ENCODE results near the gene ALG6.
A peak's percentile ranks its signal among the peaks of the same experiment; 100 is the strongest.
"Not testable (repeated sequence)": the region's sequence is repeated elsewhere in the genome, so short reads cannot be mapped to it uniquely, and the experiment has no call there.

ALG6 gene

DNA sequence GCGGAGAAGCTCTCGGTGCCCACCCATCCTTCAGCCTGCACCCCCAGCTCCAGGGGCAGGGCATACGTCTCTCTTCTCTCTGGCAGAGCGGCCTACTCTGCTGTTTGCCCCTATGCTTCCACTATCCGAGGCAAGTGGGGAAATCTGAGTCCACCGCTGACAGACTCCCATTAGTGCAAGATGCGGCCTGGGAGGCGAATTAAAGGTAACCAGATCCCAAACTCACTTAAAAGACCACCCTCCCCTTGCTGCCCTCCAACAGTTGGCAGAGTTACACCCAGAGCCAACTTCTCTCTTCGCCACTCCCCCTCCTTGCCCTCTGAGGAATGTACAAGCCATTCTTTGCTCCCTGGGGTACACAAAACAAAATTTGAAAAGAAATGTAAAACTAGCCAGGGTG lies 38.6 kb upstream of the ALG6 start:
- DNase-seq (ENCODE audit: low read depth), result no peak

DNA sequence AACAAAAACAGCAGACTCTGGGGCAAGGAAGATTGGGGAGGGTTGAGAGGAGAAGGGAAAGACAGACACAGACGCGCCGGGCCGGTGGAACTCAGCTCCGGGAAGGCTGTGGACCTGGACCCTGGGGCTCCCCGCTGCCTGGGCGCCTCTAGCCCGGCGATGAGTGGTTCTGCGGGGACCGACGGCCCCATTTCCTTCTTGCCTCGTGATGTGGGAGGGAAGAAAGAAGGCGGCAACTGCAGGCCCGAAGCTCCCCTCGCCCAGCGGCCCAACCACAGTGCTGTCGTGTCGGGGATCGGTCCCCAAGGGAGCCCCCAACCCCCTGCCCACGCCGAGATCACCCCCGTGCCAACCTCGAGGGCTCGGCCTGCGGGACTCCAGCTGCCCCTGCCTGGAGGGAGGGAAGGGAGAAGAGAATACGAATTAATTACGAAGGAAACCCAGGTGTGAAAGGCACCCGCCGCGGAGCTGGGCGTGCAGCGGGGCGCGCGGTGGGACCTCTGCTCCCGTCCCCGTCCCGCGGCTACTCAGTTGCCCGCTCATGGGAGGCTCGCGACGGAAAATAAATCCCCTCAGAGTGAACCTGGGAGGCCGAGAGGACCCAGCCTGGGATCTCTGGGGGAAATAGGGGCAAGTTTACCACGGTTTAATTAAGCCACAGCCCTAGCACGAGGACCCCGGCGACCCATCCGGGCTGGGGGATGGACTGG lies 37.7 kb upstream of the ALG6 start:
- no peak for DNase-seq (ENCODE audit: low read depth)

DNA sequence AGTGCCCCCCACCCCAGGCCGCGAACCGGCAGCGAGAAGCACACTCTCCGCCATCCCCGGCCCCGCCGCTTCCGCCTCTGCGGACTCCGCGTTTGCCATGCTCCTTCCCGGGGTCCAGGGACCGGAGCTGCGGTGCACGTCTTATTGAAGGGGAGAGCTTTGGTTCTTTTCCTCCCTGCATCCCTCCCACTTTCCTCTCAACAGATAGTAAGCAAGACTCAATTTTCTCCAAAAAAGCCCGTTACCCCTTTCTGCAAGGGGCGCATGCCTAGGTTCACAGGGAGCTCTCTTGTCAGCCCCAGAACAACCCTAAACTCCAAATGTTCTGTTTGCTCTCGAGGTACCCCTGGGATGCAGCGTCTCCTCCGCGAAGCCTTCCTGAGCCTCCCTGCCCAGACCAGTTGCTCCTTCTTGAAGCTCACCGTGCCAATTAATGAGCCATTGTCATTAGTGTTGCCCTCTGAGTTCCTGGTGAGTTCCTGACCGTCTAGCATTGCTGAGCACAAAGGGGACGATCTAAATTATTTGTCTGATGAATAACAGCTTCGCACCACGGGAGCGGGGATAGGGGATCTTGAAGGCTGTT lies 37.0 kb upstream of the ALG6 start:
- DNase-seq (ENCODE audit: low read depth), result no peak

DNA sequence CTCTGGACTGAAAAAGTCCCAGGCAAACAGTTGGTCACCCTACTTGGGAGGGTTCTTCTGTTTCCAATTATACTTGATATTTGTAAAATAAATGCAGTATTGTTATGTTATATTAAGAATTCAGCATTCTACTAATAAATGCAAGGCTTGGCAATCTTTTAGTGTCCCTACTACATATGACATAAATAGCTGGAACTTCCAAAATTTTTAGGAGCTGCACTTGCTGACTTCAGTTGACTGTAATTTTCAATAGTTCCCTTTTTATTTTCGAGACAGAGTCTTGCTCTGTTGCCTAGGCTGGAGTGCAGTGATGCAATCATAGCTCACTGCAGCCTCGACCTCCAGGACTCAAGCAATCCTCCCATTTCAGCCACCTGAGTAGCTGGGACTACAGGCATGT lies 25.0 kb upstream of the ALG6 start:
- DNase-seq (ENCODE audit: low read depth), result no peak

DNA sequence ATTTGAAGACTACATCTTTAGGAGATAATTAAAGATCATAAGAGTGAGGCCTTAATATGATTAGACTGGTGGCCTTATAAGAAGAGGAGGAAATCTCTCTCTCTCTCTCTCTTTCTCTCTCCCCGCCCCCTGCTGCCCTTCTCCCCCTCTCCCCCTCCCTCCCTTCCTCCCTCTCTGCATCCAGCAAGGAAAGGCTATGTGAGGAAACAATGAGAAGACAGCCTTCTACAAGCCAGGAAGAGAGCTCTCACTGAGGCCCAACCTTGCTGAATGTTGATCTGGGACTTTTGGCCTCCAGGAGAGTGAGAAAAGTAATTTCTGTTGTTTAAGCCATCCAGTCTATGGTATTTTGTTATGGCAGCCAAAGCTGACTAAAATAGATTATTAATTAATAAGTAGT lies 23.5 kb upstream of the ALG6 start:
- no peak for DNase-seq (ENCODE audit: low read depth)

DNA sequence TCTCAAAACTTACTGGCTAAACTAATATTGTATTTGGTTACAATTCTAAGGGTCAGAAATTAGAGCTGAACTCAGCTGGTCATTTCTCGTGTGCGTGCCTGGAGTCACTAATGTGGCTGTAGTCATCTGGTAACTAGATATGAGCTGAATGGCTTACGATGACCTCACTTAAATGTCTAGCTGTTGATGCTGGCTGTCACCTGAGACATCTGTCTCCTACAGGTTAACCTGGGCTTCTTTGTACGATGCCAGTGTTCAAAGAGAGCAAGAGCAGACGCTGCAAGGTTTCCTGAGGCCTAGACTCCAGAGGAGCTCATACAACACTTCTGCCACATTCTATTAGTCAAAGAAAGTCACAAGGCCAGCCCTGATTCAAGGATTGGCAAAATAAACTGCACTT lies 17.1 kb upstream of the ALG6 start:
- no peak for DNase-seq (ENCODE audit: low read depth)

DNA sequence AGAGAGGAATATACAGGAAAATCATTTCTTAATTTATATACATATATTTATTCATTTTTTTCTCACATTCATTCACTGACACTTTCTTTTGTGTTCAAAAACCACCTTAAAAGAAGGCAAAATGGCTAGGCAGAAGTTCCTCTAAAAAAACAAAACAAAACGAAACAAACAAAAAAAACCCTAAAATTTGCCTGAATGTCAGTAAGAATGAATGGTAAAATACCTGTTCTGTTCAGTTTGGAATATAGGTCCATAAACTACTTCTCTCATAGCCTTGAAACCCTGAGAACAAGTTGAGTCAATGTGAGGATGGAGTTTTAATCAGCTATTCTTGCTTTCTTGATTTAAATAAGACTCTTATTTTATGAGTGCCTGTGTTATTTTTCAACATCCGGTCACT lies 14.7 kb upstream of the ALG6 start:
- DNase-seq (ENCODE audit: low read depth), result no peak

DNA sequence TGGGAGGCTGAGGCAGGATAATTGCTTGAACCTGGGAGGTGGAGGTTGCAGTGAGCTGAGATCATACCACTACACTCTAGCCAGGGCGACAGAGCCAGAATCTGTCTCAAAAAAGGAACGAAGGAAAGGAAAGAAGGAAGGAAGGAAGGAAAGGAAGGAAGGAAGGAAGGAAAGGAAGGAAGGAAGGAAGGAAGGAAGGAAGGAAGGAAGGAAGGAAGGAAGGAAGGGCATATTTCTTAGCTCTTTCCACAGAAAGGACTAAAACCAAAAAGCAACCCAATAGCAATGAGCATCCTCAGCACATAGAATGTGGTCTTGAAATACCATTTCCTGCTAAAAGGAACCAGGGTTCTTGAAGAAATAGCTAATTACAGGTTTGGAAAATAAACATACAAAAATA lies 11.2 kb upstream of the ALG6 start:
- DNase-seq (ENCODE audit: low read depth), result not testable (repeated sequence)

DNA sequence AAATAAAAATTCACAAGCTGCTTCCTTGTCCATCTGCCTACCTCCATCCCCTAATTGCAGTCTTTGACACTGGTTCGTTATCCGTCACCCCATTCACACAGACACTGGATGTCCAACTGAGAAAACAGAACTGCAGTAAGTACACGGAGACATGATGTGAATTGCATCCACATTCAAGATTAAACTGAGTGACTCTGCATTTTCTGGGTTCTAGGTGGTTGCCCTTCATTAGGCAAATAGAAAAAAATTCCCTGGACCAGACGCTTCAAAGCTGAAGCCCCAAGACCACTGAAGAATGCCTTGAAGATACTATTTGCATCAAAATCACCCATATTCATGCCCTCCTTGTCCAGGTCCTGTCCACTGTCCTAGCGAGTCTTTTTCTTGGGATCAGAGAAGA lies 7.9 kb upstream of the ALG6 start:
- no peak for DNase-seq (ENCODE audit: low read depth)

DNA sequence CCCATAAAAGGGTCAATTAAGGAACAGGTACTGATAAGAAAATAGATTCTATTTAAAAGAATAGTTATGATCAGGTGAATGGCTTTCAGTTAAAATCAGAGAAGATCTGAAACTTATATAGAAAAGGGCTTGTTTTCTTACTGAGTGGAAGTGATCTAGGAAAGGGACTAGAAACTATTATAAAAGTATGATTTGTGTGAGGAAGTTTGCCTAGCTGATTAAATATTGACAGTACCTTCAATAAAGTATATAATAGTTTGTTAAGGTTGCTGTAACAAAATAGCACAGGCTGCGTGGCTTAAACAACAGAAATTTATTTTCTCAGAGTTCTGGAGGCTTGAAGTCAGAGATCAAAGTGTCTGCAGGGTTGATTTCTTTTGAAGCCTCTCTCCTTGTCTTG lies 5.4 kb upstream of the ALG6 start:
- no peak for DNase-seq (ENCODE audit: low read depth)

DNA sequence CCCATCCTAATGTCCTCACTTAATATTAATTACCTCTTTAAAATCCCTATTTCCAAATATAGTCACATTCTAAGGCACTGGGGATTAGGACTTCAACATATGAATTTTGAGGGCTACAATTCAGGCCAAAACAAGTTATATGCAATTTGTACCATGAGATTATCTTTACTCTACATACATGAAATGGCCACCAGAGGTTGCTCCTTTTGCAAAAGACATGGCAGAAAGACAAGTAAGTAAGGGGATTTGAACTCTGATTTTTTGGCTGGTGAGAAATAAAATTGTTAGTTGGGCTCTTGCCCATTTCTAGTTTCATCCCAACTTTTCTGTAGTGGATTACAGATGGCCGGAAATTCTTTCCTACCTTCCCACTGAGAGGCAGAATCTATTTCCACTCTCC lies 4.8 kb upstream of the ALG6 start:
- DNase-seq (ENCODE audit: low read depth), result no peak

DNA sequence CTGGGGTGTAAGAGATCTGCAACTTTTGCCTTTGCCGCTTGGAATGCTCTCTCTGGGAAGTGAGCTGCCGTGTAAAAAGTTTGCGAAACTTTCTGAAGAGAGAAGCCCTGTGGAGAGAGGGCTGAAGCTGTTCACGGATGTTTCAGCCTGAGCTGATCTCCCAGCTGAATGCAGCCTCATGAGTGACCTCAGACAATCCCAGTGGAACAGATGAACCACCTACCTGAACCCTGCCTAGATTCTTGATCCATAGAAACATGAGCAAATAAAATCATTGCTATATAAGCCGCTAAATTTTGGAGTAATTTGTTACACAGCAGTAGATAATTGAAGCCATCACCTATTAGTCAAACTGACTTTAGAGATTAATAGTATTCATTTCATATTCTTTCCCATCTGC lies 4.4 kb upstream of the ALG6 start:
- DNase-seq (ENCODE audit: low read depth), result no peak

DNA sequence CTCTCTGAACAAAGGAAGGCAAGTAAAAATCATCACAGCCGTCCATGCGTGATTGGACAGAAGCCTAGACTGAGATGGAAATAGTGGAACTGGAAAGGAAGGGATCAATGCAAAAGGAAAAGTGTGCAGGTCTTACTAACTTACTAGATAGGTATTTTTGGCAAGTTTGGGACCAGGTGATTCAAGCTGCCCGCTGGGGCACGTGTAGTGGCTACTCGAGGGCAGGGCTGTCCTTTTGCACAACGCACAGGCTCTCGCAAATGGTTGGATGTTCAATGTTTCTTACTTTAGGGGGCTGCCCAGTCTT lies 566 bp upstream of the ALG6 start:
- no peak for DNase-seq (ENCODE audit: low read depth)

DNA sequence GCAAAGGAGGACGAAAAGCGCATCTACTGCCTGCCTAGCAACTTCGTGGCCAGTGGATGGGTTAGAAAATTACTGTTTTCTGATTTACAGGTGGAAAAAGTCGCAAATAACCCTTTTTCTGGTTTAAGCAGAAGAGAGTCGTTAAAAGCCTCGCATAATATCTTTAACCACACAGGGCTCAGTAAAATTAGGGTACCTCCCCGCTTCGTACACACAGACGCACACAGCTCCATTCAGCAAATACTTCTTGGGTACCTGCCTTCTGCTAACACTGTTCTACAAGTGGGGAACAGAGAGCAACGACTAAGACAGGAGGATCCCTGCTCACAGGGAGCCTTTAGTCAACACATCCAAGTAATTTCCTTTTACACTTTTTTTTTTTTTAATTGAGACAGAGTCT lies 704 bp downstream of the ALG6 start:
- no peak for DNase-seq (ENCODE audit: low read depth)

DNA sequence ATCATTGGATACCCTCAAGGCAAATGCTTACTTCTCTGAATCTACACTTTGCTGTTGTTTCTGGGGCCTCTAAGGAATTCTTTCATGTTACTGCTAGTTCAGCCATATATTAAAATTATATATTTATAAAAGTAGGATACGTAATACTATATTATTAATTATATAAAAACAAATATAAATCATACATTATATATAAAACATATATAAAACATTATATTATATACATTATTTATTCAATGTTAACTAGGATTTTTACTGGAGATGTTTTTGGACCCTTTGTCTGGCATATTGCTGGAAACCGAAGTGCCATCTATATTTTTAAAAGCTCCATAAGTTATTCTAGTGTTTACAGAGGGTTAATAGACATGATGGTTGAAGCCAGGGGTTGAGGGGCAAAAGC lies 12.2 kb downstream of the ALG6 start:
- no peak for DNase-seq (ENCODE audit: low read depth)

DNA sequence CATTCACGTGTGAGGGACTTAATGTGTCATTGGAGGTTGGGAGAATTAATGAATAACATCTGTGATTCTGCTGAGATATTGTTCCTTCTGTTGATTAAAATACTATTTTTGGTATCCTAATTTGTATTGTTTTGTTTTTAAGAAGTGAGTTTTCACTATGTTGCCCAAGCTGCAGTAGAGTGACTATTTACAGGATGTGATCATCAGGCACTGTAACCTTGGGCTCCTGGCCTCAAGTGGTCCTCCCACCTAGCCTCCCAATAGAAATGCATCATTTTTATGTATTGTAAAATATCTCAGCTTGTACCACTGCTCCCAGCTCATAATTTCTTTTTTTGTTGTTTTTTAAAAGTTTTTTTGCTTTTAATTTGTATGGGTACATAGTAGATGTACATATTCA lies 14.3 kb downstream of the ALG6 start:
- no peak for DNase-seq (ENCODE audit: low read depth)

DNA sequence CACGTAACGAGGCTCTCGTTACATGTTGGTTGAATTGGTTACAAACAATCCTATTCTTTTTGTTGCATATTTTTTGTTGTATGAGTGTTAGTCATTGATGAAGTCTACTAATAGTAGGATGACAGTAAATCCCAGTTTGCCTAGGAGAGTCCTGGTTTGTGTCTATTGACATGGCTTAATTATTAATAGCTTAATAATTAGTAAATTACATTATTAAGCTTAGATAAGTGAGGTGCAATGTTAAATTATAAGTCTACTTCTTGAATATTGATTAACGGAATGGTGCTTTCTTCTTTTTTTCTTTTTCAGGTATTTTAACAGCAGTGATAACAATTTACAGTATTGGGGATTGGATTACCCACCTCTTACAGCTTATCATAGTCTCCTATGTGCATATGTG lies 34.5 kb downstream of the ALG6 start:
- no peak for DNase-seq (ENCODE audit: low read depth)

DNA sequence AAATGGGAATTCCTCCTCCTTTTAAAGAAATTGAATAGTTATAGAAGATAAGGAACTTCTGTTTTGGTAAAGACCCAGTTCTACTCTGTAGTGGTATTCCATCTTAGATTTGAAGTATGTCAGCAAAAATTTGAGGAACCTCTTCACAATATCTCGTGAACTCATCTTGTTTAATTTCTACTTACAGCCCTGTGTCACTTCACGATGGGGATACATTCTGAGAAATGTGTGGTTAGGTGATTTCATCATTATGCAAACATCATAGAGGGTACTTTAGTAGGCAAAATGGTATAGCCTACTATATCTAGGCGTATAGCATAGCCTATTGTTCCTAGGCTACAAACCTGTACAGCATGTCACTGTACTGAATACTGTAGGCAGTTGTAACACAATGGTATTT lies 36.0 kb downstream of the ALG6 start:
- no peak for DNase-seq (ENCODE audit: low read depth)

DNA sequence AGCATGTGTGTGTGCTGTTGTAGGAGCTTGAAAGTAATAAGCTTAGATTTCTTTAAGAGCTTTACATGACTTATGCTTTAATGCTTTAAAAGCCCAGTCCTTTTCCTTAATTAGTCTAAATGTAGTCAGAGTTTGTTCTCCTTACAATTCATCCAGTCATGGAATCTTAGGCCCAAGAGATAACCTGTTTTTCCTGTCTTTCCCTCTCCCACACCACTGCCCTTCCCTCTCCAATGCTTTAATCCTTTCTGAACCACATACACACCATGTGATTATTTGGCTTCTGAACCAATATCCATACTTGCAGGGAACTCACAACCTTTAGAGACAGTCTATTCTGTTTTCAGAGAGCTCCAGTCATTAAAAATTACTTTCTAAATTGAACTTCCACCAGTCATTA lies 37.6 kb downstream of the ALG6 start:
- DNase-seq (ENCODE audit: low read depth), result no peak

DNA sequence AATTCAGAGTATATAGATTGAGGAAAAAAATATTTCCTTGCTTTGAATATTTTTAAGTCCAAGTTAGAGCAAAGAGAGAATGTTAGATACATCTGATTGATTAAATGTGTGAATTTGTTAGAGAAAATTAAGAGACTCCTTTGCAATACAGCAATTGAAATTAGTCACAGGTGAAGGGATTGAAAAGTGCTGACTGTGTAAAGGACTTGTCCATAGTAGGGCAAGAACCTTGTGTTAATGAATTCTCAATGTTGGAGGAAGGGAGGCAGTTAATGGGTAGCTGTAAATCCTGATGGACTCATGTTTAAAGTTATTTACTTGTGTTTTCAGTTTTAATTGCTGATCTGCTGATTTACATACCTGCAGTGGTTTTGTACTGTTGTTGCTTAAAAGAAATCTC lies 38.6 kb downstream of the ALG6 start:
- DNase-seq (ENCODE audit: low read depth), result no peak

DNA sequence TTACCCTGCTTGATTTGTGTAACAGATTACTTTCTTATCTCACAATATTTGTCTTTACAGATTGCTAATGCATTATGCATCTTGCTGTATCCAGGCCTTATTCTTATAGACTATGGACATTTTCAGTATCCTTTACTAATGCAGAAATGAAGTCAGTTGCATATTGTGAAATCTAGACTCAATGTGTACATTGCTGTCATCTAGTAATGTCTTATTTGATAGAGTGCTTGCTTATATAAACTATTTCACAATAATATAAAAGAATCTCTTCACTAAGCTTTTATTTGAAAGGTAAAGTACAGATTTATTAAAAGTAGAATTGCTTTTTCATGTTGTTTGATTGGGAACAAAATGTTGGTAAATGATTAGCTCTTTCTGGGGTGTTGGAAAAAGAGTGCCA lies 39.6 kb downstream of the ALG6 start:
- DNase-seq (ENCODE audit: low read depth), result no peak

DNA sequence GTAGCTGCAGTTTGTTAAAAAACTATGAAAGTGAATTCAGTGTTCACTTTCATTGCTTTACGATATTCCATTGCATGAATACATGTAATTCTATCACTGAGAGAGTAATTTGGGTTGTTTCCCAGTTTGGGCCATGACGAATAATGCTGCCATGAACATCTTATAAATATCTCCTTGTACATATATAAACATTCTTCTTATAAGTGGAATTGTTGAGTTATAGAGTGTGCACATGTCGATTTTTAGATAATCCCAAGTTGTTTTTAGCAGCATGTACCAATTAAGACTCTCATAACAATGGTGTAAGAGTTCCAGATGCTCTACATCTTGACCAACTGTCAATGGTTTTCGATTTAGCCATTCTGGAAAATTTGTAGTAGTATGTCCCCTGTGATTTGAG lies 40.9 kb downstream of the ALG6 start:
- DNase-seq (ENCODE audit: low read depth), result no peak

DNA sequence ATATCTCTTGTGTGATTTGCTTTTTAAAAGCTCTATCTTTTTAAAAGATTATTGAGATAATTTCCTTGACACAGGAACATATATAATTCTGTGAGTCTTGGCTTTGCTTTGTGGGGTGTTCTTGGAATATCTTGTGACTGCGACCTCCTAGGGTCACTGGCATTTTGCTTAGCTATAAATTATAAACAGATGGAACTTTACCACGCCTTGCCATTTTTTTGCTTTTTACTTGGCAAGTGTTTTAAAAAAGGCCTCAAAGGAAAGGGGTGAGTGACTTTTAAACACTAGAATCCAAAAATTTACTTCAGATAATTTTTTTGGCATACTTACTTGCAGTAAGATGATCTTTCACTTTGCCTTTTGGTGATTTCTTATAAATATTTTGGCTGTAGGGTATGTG lies 43.6 kb downstream of the ALG6 start:
- DNase-seq (ENCODE audit: low read depth), result peak; percentile 2

DNA sequence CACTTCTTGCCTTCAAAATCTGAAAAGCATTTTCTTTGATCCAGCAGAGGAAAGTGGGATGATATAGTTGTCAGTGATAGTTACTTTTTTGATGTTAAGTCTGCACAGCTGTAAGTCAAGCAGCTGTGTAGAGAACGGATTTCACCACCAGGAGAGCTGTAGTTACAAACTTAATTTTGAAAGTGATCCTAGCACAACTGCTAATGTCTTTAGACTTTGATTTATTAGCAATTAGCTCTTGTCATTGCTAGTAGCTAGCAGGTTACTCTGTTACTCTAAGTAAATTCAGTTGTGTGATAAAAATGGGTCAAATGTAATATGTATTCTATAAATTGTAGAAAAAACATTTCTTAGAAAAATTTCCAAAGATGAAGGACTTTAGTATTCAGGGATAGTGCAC lies 46.0 kb downstream of the ALG6 start:
- no peak for DNase-seq (ENCODE audit: low read depth)

Measured in stromal cell of bone marrow (primary cell).